GM18508 (cell line): ENCODE measurements around the gene DSE.

ENCODE experiments used
- ATAC-seq: cut with Tn5 transposase; IDR thresholded peaks from one replicate; pipeline ENCODE4 v1.9.1; 2021; ENCODE audit warnings: moderate number of reproducible peaks; ENCODE audit not compliant: insufficient read depth, unreplicated experiment

DSE gene

GRCh38 chr6:116359131-116359530, 11.6 kb upstream of the DSE start:
- no peak for ATAC-seq

DNA sequence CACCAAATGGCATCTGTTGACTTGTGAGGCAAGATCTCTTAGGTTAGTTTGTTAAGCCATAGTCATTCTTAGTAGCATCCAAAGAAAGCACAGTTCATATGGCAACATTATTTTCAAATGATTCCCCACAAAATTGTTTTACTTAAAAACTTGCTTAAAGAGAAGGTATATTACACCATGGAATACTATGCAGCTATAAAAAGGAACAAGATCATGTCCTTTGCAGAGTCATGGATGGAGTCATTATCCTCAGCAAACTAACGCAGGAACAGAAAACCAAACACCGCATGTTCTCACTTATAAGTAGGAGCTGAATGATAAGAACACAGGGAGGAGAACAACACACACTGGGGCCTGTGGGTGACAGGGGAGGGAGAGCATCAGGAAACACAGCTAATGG, 10.9 kb upstream of the DSE start:
- ATAC-seq, result no peak

- ATAC-seq, result no peak
Measured at GRCh38 chr6:116362276-116362675, 8.5 kb upstream of the DSE start.

GRCh38 chr6:116363759-116364158, 7.0 kb upstream of the DSE start:
- no peak for ATAC-seq

DNA sequence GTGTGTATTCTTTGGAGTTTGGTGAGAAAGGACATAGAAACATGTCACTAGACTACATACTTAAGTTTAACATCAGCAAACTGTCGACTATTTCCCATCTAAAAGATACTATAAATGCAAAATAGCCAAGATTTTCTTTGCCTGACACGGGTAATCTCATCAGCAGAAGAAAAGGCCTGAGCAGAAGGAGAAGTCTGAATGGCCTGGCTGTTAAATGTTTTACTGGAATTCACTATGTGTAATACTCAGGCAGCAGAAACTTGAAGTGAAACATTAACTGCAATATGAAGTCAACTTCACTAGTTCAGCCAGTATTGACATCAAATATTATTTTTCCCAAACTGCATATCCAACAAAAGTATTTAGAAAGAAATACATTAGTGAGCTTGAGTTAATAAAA, 6.4 kb upstream of the DSE start:
- ATAC-seq, result no peak

- no peak for ATAC-seq
Measured at GRCh38 chr6:116365743-116366142, 5.0 kb upstream of the DSE start.

GRCh38 chr6:116366740-116367275, 3.9 kb upstream of the DSE start:
- ATAC-seq, result no peak

DNA sequence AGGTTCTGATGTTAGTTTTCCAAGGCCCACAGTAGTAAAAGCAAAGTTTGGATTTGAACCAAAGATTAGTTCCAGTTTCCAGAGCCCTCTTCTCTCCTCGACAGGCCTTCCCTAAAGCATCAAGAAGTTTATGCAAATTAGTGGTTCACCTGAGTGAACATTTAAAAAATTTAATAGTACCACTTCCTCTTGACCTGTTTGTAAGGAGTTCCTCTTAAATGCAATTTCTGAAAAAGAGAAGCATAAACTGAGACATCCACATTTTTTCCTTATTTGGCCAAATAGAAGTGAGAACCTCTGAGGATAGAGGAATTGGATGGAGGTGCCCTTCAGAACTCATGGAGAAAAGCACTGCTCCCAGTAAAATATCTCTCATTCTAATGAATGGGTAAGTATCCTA, 1.2 kb upstream of the DSE start:
- ATAC-seq, result peak; percentile 51

- peak; percentile 34 for ATAC-seq
Measured at GRCh38 chr6:116369964-116370759, 585 bp upstream of the DSE start.

- peak; percentile 31 for ATAC-seq
Measured at GRCh38 chr6:116371120-116371917, 572 bp downstream of the DSE start.

DNA sequence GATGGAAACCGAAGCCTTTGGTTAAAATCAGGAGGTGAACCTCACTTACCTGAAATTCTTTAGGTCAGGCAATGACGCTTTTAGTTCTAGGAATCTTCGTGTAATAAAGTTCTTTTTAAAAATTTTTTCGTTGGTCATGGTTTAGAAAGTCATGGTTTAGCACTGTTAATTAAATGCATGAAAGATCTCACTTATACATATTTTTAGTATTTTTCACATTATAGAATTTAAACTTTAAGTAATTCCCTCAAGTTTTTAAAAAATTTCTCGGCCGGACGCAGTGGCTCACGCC, 1.1 kb downstream of the DSE start:
- ATAC-seq, result no peak

- ATAC-seq, result no peak
Measured at GRCh38 chr6:116373300-116373699, 2.6 kb downstream of the DSE start.

DNA sequence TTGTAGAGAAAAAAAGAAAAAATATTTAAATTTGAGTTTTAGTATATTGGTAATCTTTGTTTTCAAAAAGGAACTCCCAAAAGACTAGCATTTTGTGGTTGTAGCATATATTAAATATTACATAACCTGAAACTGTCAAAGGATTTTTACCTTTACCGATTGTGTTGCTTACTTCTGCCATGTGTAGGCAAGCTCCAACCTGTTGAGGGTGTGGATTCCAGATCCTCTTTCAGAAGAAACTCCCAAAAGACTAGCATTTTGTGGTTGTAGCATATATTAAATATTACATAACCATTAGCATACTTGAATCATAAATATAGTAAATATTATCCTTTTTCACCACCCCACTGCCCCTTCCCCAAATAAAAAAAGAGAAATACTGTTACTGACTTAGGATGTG, 3.2 kb downstream of the DSE start:
- ATAC-seq, result no peak

DNA sequence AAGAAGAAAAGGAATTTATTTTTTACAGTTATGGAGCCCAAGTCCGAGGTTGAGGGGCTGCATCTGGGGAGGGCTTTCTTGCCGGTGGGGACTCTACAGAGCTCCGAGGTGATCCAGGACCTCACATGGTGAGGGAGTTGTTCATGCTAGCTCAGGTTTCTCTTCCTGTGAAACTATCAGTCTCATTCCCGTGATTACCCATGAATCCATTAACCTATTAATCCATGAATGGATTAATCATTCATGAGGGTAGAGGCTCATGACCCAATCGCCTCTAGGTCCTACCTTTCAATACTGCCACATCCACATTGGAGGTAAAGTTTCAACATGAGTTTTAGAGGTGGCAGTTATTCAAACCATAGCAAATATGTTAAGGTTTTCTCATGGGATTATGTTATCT, 3.8 kb downstream of the DSE start:
- no peak for ATAC-seq

- no peak for ATAC-seq
Measured at GRCh38 chr6:116375262-116375661, 4.5 kb downstream of the DSE start.

GRCh38 chr6:116376149-116376548, 5.4 kb downstream of the DSE start:
- ATAC-seq, result no peak

DNA sequence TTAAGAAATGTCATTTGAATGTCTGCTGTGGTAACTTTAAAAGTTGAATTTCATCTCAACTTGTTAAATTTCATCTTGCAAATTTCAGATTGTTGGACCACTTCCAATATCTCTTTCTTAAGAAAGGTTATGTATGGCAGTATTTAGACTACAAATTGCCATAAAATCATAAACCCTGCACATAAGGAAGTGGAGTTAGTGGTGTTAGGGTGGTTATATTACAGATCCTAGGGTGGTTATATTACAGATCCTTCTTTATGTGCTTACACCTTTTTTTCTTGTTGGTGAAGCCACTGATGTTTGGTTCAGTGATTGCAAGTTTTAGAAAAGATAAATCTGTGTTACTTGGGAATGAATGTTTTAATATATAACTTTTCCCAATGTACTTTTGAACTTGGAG, 9.0 kb downstream of the DSE start:
- ATAC-seq, result no peak

DNA sequence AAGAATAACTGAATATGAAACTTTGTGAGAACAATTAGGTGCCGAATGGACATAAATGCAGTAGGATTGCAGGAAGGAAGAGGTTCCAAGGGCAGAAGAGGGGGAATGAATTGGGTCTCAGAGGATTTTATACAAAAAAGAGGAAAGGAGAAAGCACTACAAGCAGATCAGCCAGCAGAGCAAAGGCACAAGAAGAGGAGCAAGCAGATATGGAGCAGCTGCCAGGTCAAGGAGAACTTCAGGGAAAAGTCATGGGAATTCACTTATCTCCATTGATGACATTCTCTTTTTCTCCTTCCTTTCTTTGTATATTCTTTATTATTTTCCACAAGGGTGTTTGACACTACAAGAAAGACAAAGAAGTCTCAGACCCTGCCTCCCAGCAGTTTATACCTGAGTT, 9.6 kb downstream of the DSE start:
- ATAC-seq, result no peak

- ATAC-seq, result no peak
Measured at GRCh38 chr6:116381000-116381399, 10.3 kb downstream of the DSE start.

- ATAC-seq, result no peak
Measured at GRCh38 chr6:116382587-116382986, 11.8 kb downstream of the DSE start.

GRCh38 chr6:116384727-116385458, 14.1 kb downstream of the DSE start:
- no peak for ATAC-seq
